ENCODE results near the gene ZAP70. TPM values are rescaled to one million over a fixed set of nuclear protein-coding genes. Genes with fewer than 3 reads are reported as not detected.

The ZAP70 gene
- total RNA-seq, 1 donor from 2014 or later = 1.4 TPM

DNA sequence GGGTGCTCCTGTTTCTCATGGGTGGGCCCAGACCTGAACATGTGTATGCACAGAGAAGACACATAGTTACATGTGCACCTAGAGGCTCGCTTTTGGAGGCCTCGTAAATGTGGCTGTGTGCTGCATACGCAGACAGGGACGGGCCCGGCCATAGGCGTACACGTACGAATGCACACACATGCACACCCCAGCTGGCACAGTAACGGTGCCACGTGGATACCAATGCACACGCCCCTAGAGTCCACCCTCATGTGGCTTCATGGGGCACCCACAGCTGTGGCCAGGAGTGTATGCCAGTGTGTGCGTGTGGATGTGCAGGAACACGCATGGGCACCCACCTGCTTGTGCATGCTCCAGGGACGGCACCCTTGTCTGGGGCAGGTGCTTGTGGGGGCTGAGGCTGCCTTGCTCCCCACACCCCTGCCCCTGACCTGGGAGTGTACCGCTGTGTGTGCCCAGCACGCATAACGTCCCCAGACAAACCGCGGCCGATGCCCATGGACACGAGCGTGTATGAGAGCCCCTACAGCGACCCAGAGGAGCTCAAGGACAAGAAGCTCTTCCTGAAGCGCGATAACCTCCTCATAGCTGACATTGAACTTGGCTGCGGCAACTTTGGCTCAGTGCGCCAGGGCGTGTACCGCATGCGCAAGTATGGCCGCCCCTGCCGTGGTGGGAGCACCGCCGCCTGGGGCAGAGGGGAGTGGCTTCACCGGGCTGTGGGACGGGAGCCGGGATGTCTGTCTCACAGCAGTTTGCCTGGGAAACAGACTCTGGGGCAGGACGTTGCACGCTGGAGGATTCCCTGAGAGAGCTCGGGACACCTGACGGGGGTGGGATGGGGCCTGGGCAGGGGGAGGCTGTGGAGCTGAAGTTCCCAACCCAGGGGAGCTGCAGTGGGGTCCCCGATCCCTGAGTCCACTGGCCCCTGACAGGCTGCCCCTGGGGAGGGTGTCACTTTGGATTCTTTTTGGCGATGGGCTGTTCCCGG lies 21.0 kb downstream of the ZAP70 start:
- no peak for DNase-seq

DNA sequence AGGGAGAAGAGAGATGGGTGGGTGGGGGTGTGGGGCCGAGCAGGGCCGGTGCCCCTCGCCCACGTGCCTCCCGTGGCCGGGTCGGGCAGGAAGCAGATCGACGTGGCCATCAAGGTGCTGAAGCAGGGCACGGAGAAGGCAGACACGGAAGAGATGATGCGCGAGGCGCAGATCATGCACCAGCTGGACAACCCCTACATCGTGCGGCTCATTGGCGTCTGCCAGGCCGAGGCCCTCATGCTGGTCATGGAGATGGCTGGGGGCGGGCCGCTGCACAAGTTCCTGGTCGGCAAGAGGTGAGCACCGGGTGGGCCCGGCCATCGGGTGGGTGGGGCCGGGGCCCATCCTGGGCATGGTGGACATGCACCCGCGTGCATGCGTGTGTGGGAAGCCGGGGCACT lies 21.8 kb downstream of the ZAP70 start:
- no peak for DNase-seq

DNA sequence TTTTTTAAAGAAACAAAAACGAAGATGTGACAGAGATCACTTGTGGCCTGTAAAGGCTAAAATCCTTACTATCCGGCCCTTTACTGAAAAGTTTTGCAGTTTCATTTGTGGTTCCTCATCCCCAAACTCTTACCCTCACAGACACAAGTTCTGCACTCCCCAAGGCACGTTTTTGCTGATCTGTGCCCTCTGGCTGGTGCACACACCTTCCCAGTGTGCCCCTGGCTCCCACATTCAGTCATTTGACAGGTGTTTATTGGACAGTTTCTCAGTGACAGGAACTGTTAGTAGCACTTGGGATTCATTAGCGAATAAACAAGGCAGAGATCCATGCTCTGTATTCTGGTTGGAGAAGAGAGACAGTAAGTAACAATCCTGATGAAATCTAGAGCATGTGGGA lies 22.8 kb downstream of the ZAP70 start:
- no peak for DNase-seq

DNA sequence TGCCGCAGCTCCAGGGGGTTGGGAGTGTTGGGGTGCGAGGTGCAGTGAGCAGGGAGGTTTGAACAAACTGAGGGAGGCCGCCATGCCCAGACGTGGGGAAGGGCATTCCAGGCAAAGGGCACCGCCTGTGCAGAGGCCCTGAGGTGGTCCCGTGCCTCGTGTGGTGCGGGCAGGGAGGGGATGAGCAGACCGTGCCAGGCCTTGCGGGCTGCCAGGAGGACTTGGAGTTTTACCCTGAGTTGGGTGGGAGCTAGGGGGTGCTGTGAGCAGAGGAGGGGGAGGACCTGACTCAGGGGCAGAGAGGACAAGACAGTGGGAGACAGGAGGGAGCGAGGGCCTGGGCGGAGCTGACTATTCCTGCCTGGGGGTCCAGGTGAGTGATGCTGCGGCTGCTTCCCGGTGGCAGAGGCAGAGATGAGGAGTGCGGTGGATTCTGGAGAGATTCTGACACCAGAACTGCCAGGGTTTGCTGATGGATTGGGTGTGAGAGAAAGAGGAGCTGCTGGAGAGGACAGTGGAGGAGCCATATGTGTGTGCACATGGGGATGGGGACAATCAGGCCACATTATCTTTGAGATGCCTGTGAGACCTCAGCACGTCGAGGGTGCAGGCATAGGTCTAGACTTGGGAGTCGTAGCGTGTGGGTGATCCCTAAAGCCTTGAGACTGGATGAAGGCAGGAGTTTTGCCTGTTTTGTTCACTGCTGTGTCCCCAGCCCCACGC lies 23.4 kb downstream of the ZAP70 start:
- no peak for DNase-seq

DNA sequence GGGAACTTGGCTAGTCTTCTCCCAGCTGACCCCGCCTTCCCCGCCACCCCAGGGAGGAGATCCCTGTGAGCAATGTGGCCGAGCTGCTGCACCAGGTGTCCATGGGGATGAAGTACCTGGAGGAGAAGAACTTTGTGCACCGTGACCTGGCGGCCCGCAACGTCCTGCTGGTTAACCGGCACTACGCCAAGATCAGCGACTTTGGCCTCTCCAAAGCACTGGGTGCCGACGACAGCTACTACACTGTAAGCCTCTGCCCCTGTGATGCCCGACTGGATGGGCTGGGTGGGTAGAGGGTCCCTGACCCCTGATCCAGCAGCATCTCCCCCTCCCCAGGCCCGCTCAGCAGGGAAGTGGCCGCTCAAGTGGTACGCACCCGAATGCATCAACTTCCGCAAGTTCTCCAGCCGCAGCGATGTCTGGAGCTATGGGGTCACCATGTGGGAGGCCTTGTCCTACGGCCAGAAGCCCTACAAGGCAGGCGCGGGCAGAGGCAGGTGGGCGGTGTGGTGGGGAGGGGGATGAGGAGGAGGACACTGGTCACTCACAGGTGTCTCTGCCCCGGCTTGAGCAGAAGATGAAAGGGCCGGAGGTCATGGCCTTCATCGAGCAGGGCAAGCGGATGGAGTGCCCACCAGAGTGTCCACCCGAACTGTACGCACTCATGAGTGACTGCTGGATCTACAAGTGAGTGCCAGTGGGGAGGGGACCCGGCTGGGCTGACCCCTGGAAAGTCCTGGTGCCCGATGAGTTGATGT lies 24.2 kb downstream of the ZAP70 start:
- DNase-seq = no peak

DNA sequence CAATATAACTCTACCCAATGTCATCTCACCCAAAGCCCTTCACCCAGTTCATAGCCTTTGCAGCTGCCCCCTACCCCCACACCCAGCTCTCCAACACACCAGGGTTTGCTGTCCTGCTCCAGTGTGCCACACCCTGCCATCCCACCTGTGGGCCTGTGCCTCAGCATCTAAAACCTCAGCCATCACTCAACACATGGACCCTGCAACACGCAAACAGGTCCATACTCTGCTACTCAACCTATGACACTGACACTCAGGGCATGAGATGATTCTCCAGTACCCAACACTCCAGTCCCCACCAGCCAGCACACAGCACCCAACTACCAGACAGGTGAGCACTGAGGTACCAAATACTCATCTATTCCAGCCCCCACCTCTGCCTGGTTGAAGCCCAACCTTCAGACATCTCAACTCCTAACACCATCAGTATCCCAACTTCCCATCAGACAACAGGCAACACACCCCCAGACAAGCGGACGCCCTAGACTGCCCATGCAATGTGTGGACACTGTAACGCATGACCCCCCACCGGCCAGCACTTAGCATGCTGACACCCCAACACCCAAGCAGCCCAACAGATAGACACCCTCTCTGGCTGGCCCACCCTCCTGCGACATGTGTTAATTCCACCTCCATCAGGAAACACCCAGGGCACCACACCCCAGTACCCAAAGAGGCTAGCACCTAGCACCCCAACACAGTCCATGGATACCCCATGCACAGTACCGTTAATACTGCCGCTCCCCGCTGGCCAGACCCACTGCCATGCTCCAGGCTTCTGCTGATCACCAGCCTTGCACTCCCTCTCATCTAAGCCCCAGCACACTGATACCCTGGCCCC lies 25.0 kb downstream of the ZAP70 start:
- DNase-seq = no peak

DNA sequence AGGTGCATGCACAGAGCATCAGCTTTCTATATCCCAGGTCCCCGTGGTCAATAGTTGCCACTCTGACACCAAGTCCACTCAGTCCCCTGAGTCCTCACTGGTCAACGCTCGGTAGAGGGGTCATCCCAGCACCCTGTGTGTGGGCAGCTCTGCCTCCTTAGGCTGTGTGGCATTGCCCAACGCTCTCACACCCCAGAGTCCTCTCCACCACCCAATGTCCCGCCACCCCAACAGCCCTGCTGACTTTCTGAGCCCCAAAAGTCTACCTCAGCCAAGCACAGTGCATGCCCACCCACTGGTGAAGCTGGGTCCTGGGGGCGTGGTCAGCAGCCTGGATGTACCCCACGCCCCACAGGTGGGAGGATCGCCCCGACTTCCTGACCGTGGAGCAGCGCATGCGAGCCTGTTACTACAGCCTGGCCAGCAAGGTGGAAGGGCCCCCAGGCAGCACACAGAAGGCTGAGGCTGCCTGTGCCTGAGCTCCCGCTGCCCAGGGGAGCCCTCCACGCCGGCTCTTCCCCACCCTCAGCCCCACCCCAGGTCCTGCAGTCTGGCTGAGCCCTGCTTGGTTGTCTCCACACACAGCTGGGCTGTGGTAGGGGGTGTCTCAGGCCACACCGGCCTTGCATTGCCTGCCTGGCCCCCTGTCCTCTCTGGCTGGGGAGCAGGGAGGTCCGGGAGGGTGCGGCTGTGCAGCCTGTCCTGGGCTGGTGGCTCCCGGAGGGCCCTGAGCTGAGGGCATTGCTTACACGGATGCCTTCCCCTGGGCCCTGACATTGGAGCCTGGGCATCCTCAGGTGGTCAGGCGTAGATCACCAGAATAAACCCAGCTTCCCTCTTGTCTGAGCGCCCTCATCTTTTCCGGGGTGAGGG lies 25.9 kb downstream of the ZAP70 start:
- DNase-seq = no peak

DNA sequence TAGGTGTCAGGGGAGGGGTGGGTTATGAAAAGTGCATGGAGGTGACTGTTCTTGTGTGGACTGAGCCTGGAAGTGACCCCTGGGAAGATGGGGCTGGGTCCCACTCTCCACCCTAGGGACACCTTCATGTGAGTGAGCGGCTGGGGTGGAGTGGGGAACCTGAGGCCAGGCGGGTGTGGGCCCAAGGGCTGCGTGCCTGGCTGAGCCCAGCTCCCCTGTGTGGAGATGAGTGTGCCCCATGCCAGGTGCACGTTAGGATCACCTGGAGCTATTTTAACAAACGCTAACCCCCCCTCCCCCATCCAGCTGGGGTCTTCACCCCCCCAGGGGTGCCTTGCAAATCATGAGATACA lies 26.5 kb downstream of the ZAP70 start:
- DNase-seq = no peak

DNA sequence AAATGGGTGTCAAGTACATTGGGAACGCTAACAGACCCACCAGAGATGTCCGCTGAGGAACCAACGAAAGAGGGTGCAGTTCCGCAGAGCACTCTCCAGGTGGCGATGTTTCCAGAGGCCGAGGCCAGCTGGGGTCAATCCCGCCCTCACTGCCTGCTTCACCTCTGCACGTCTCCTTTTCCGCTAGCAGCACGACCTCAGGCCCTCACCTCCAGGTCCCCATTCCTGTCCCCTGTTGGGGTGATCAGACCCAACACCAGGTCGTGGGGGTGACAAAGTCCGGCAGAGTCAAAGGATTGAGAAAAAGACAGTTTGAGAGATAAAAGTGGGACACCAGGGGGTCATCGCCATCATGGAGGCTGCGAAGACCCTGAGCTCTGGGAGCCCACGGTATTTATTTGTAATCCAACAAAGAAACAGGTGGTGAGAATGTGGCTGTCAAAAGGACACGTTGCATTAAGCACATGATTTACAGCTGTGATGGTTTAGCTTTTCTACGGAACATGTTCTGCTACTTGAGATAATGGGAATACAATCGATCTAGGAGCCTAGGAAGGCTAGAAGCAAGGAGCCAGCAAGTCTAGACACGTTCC lies 27.3 kb downstream of the ZAP70 start:
- no peak for DNase-seq

DNA sequence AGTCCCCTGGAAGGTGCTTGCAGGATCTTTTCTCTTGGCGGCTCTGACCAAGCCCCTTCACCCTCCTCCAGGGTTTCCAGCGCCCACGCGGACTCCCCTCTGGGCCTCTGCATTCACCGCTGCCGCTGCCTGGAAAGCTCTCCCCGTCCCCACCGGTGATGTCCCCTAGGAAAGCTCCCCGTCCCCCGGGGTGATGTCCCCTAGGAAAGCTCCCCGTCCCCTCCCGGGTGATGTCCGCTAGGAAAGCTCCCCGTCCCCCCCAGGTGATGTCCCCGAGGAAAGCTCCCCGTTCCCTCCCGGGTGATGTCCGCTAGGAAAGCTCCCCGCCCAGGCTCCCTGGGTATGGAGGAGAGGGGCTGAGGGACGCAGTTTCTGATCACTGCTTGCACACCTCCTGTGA lies 27.9 kb downstream of the ZAP70 start:
- no peak for DNase-seq

DNA sequence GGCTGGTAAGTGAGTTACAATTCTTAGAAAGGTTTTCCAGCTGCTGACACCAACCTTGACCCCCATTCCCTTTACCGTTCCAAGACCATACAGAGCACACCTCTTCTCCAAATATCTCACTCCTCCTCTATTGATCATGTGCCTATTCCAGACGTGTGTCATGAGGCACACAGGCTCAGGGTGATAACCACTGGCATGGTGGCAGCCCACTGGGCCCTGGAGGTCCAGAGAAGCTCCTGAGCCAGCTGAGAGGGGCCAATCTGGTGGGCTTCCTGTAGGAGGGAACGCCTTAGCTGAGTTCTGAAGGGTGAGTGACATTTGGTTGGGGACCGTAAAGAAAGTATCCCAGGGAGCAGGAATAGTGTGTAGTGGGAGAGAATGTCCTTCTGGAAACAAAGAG lies 28.3 kb downstream of the ZAP70 start:
- DNase-seq = no peak

DNA sequence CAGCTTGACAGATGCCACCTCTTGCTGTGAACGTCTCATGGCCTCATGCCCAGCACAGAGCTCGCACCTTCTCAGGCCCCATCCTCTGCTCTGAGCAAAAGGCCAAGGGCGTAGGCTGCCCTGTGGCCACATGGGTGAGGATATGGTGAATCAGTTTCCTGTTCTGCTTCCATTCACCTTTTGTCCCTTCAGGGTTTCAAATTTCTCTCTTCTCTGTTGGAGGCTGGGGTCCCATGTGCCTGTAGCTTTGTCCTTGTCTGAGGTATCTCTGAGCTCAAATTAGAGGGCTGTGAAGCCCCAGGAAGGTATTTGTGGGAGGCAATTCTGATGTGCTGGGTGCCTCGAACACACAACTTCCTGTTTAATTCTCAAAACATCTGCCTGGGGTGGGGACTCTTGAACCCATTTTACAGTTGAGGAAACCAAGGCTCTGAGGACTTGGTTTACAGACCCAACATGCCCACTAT lies 29.0 kb downstream of the ZAP70 start:
- DNase-seq = no peak

DNA sequence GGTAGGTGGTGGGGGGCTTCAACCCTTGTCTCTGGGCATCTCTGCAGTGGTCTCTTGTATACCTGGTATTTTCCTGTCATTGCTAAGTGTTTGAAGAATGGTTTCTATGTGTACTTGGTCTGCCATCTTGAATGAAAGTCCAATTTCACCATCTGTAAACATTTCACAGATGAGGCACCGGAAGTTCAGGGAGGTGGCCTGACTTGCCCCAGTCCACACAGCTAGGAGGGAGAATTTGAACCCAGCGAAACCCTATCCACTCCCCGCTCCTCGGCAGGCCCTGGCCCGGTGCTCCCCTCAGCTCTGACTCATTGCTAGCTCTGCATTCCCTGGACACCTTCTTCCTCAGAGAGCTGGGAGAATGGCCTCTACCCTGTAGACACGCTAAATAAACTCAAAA lies 30.5 kb downstream of the ZAP70 start:
- DNase-seq = no peak

DNA sequence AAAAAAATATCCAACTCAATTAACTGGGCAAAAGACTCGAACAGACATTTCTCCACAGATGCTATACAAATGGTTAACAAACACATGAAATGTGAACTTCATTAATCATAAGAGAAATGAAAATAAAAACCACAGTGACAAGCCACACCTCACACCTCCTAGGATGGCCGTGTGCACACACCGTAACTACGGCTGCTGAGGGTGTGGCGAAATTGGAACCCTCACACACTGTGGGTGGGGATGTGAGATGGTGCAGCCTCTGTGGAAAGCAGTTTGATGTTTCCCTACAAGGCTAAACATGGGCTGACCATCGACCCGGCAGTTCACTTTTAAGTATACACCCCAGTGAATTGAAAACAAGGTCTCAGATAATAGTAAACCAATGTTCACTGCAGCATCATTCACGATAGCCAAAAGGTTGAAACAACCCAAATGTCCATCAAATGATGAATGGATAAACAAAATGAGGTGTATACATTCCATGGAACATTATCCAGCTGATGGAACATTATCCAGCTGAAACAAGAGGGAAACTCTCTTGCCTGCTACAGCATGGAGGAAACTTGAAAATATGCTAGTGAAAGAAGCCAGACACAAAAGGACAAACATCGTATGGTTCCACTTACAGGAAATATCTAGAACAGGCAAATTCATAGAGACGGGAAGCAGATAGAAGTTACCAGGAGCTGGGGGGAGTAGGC lies 32.2 kb downstream of the ZAP70 start:
- DNase-seq = no peak

DNA sequence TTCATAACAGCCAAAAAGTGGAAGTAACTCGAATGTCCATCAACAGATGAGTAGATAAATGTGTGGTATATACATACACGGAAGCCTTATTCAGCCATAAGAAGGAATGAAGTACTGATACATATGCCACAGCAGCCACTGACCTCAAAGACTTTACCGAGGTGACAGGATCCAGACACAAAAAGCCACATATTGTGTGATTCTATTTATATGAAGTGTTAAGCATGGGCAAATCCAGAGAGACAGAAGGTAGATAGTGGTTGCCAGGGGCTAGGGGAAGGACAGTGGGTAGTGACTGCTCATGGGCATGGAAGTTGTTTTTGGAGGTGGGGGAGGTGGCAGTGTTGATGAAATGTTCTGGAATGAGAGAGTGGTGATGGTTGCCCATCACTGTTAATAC lies 33.9 kb downstream of the ZAP70 start:
- DNase-seq = no peak

DNA sequence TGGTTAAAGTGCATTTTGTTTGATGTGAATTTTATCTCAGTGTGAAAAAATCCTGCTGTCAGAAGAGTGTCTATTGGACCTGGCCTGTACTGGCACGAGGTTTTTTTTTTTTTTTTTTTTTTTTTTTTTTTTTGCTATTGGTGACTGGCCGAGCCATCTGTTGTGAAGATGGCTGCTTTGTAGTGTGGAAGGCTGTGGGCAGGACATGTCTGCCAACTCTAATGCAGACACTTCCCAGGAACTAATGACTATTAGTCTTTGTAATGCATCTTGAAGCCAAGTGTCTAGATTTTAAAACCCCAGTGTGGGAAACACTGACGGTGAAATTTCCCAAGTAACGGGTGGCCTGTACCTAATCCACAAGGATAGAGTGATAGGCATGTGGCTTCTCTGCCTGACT lies 34.3 kb downstream of the ZAP70 start:
- DNase-seq = no peak

DNA sequence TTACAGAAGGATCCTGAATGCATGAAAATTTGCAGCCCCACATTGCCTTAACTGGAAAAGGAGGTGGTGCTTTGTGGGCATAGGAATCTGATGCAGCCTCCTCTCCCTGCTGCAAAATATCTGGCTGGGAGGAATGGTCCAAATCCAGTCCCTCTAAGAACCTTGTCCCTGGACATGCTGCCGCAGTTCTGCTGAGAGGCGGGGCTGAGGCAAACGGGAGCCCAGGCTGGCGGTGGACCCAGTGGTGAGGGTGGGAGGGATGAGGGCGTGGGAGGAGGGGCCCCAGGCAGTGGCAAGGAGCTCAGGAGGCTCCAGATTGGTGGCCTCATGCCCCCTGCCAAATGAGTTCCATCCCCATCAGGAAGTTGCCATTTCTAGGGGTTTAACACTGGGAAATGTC lies 36.2 kb downstream of the ZAP70 start:
- no peak for DNase-seq

DNA sequence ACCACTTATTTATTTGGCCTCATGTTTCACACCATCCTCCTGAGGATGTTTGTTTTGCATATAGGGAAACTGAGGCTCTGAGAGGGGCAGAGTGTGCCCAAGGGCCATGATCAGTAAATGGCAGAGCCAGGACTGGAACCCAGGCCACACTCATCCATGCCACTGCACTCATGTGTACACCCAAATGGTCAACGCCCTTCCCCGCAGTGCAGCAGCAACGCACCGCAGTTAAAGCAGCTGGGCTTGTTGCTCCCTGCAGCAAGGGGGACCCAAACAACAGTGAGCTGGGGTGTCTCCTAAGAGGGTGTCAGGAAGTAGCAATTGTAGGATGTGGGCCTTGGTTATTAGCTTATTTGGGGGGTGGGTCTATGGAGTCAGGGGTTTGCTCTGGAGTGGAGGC lies 36.6 kb downstream of the ZAP70 start:
- DNase-seq = no peak

DNA sequence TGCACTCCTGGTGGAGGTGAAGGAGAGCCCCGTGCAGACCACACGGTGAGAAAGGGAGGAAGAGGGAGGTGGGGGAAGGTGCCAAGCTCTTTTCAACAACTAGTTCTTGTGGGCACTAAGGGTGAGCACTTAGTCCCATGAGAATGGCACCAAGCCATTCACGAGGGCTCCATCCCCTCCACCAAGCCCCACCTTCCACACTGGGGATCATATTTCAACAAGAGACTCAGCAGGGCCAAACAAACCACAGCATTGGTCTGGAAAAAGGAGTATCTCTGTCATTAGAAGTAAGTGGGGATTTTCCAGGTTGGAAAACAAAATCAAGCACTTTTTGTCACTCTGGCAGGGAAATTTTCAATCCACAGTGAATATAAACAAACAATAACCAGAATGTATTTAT lies 38.4 kb downstream of the ZAP70 start:
- no peak for DNase-seq

All from skin of body (tissue), 2 donors.